Epithelial cell of proximal tubule (primary cell): Measurements from ENCODE around the gene RNASE13. TPM values are rescaled to one million over a fixed set of nuclear protein-coding genes. Genes with fewer than 3 reads are reported as not detected.

Experiments
- DNase-seq: peaks from one replicate; pipeline ENCODE4 v3.0.0-alpha.2; 2011; ENCODE audit warnings: low read depth
- H3K4me3 ChIP-seq: 2 replicates; pipeline ENCODE4 v1.5.1; 2011; ENCODE audit warnings: low read depth, mild to moderate bottlenecking, low read length
- CTCF ChIP-seq: conservative IDR thresholded peaks from 2 replicates; pipeline ENCODE4 v1.5.1; 2012; ENCODE audit warnings: low read depth, mild to moderate bottlenecking, low read length
- total RNA-seq: library from RNA; depleted of rRNA; stranded (reverse); fragments of >200 nt; gene quantifications from 2 replicates; pipeline ENCODE4 v1.2.3, GENCODE V29; 2015

RNASE13 gene
- total RNA-seq, 1 donor from 2014 or later, result not detected

GRCh38 chr14:21071225-21072030, 36.8 kb upstream of the RNASE13 start:
- no peak for DNase-seq
- H3K4me3 ChIP-seq, result peak overlapping the region; percentile 76
- TF ChIP-seq CTCF, result no peak

- no peak for TF ChIP-seq CTCF
- H3K4me3 ChIP-seq, result peak overlapping the region; percentile 76
- DNase-seq, result no peak
Measured at GRCh38 chr14:21070610-21071224, 36.1 kb upstream of the RNASE13 start.

GRCh38 chr14:21070083-21070609, 35.5 kb upstream of the RNASE13 start, which contains the start of gene ARHGEF40:
TSS of gene ARHGEF40 (plus strand) at chr14:21070304. CDS start at chr14:21070397, 93 bp downstream.
- no peak for TF ChIP-seq CTCF
- no peak for DNase-seq
- H3K4me3 ChIP-seq, result peak within 1 kb of the TSS; percentile 76

- H3K4me3 ChIP-seq, result peak overlapping the region; percentile 76
- TF ChIP-seq CTCF, result no peak
- no peak for DNase-seq
Measured at GRCh38 chr14:21069388-21070082, 34.9 kb upstream of the RNASE13 start.

GRCh38 chr14:21068521-21069387, 34.1 kb upstream of the RNASE13 start:
- no peak for DNase-seq
- H3K4me3 ChIP-seq, result peak overlapping the region; percentile 14
- peak; percentile 71 for TF ChIP-seq CTCF

GRCh38 chr14:21066882-21067502, 32.4 kb upstream of the RNASE13 start:
- DNase-seq, result no peak
- H3K4me3 ChIP-seq, result no peak overlapping the region

More at GRCh38 chr14:21066882-21067502, 32.4 kb upstream of the RNASE13 start:
- TF ChIP-seq CTCF, result peak; percentile 51
